Myocyte (in vitro differentiated cells): ENCODE measurements around the gene ANKS1B. TPM values are rescaled to one million over a fixed set of nuclear protein-coding genes. Genes with fewer than 3 reads are reported as not detected.

Experiments
- DNase-seq: peaks from one replicate; pipeline ENCODE4 v3.0.0-alpha.2; 2012; ENCODE audit warnings: low read depth
- total RNA-seq: library from RNA; depleted of rRNA; stranded (reverse); fragments of >200 nt; gene quantifications from 2 replicates; pipeline ENCODE4 v1.2.3, GENCODE V29; 2014

The ANKS1B gene
- total RNA-seq, 1 donor from 2014 or later = 1.5 TPM

- no peak for DNase-seq
These were observed 498.5 kb downstream of the ANKS1B start for GRCh38 chr12:99486277-99486676.

GRCh38 chr12:99479149-99479548, 505.6 kb downstream of the ANKS1B start:
- DNase-seq = no peak

GRCh38 chr12:99476956-99477355, 507.8 kb downstream of the ANKS1B start:
- no peak for DNase-seq

- DNase-seq = peak; percentile 69
These were observed 529.2 kb downstream of the ANKS1B start for GRCh38 chr12:99455350-99456035.

- no peak for DNase-seq
These were observed 530.1 kb downstream of the ANKS1B start for GRCh38 chr12:99454539-99455172.

- peak; percentile 9 for DNase-seq
These were observed 530.7 kb downstream of the ANKS1B start for GRCh38 chr12:99453836-99454538.

GRCh38 chr12:99450036-99450630, 534.6 kb downstream of the ANKS1B start:
- DNase-seq = no peak

- no peak for DNase-seq
These were observed 539.8 kb downstream of the ANKS1B start for GRCh38 chr12:99444859-99445316.

GRCh38 chr12:99442758-99443157, 542.0 kb downstream of the ANKS1B start:
- DNase-seq = no peak

GRCh38 chr12:99439399-99439798, 545.3 kb downstream of the ANKS1B start:
- DNase-seq = no peak

GRCh38 chr12:99436584-99436983, 548.2 kb downstream of the ANKS1B start:
- DNase-seq = no peak

GRCh38 chr12:99435095-99435791, 549.5 kb downstream of the ANKS1B start:
- no peak for DNase-seq

GRCh38 chr12:99433155-99433554, 551.6 kb downstream of the ANKS1B start:
- DNase-seq = no peak

GRCh38 chr12:99431203-99431602, 553.5 kb downstream of the ANKS1B start:
- DNase-seq = no peak

GRCh38 chr12:99427104-99427503, 557.6 kb downstream of the ANKS1B start:
- no peak for DNase-seq

GRCh38 chr12:99418379-99418778, 566.4 kb downstream of the ANKS1B start:
- DNase-seq = no peak

GRCh38 chr12:99413751-99414150, 571.0 kb downstream of the ANKS1B start:
- DNase-seq = no peak

GRCh38 chr12:99393763-99394162, 591.0 kb downstream of the ANKS1B start:
- DNase-seq = no peak

GRCh38 chr12:99392091-99392850, 592.5 kb downstream of the ANKS1B start:
- DNase-seq = no peak

GRCh38 chr12:99390707-99391106, 594.0 kb downstream of the ANKS1B start:
- DNase-seq = peak; percentile 32
